H9 (cell line): Measurements from ENCODE around the gene MZB1. TPM values are rescaled to one million over a fixed set of nuclear protein-coding genes. Genes with fewer than 3 reads are reported as not detected.

Experiments used
- DNase-seq: peaks from one replicate; pipeline ENCODE4 v3.0.0-alpha.2; 2017
- H2AFZ ChIP-seq: one replicate; pipeline ENCODE4 v1.6.1; 2013; ENCODE audit warnings: mild to moderate bottlenecking, low read length, control low read depth, moderate library complexity
- H2AK5ac ChIP-seq: 2 replicates; pipeline ENCODE4 v1.6.1; 2013; ENCODE audit warnings: low read length, control low read depth, mixed read lengths; ENCODE audit not compliant: insufficient read length
- H2BK120ac ChIP-seq: one replicate; pipeline ENCODE4 v1.6.1; 2013; ENCODE audit warnings: low read depth, mild to moderate bottlenecking, low read length, control low read depth, inconsistent platforms; ENCODE audit not compliant: poor library complexity, severe bottlenecking
- H2BK12ac ChIP-seq: 2 replicates; pipeline ENCODE4 v1.6.1; 2013; ENCODE audit warnings: low read length, control low read depth, mixed read lengths, low read depth; ENCODE audit not compliant: insufficient read length
- H2BK15ac ChIP-seq: 2 replicates; pipeline ENCODE4 v1.6.1; 2013; ENCODE audit warnings: low read depth, low read length, control low read depth
- H2BK20ac ChIP-seq: one replicate; pipeline ENCODE4 v1.6.1; 2013; ENCODE audit warnings: low read depth, mild to moderate bottlenecking, low read length, control low read depth, inconsistent platforms; ENCODE audit not compliant: poor library complexity, severe bottlenecking
- H2BK5ac ChIP-seq: 2 replicates; pipeline ENCODE4 v1.6.1; 2013; ENCODE audit warnings: low read length, control low read depth, mixed read lengths; ENCODE audit not compliant: insufficient read length
- H3K14ac ChIP-seq: 2 replicates; pipeline ENCODE4 v1.6.1; 2013; ENCODE audit warnings: low read length, control low read depth; ENCODE audit not compliant: insufficient read depth
- H3K18ac ChIP-seq: 2 replicates; pipeline ENCODE4 v1.6.1; 2013; ENCODE audit warnings: low read depth, mild to moderate bottlenecking, mixed read lengths, low read length, control low read depth; ENCODE audit not compliant: insufficient read length
- H3K23ac ChIP-seq: 2 replicates; pipeline ENCODE4 v1.6.1; 2013; ENCODE audit warnings: low read length, control low read depth, mixed read lengths, low read depth; ENCODE audit not compliant: insufficient read length
- H3K23me2 ChIP-seq: 2 replicates; pipeline ENCODE4 v1.6.1; 2013; ENCODE audit warnings: low read depth, mild to moderate bottlenecking, mixed read lengths, low read length, control low read depth; ENCODE audit not compliant: insufficient read length, poor library complexity, severe bottlenecking
- H3K27ac ChIP-seq: 2 replicates; pipeline ENCODE4 v1.5.1; 2013; ENCODE audit warnings: low read length, control low read depth, mixed read lengths, low read depth; ENCODE audit not compliant: insufficient read length
- H3K27me3 ChIP-seq: 2 replicates; pipeline ENCODE4 v1.6.1; 2013; ENCODE audit warnings: low read length, control low read depth, inconsistent platforms; ENCODE audit not compliant: insufficient read depth
- H3K4ac ChIP-seq: 2 replicates; pipeline ENCODE4 v1.6.1; 2013; ENCODE audit warnings: low read depth, mild to moderate bottlenecking, control low read depth, inconsistent platforms, low read length, moderate library complexity
- H3K4me1 ChIP-seq: 2 replicates; pipeline ENCODE4 v1.6.1; 2013; ENCODE audit warnings: low read length, control low read depth, inconsistent platforms; ENCODE audit not compliant: insufficient read depth
- H3K4me2 ChIP-seq: 2 replicates; pipeline ENCODE4 v1.6.1; 2013; ENCODE audit warnings: low read length, control low read depth, mixed read lengths; ENCODE audit not compliant: insufficient read length, insufficient read depth
- H3K56ac ChIP-seq: 2 replicates; pipeline ENCODE4 v1.6.1; 2013; ENCODE audit warnings: low read depth, mild to moderate bottlenecking, mixed read lengths, low read length, control low read depth; ENCODE audit not compliant: insufficient read length
- H3K79me1 ChIP-seq: 2 replicates; pipeline ENCODE4 v1.6.1; 2013; ENCODE audit warnings: low read depth, mild to moderate bottlenecking, moderate library complexity, low read length, control low read depth, inconsistent platforms; ENCODE audit not compliant: insufficient read depth, poor library complexity, severe bottlenecking
- H3K79me2 ChIP-seq: 2 replicates; pipeline ENCODE4 v1.6.1; 2013; ENCODE audit warnings: low read length, control low read depth, inconsistent platforms; ENCODE audit not compliant: insufficient read depth
- H3K9ac ChIP-seq: 2 replicates; pipeline ENCODE4 v1.6.1; 2013; ENCODE audit warnings: low read length, control low read depth, mixed read lengths; ENCODE audit not compliant: insufficient read length; ENCODE audit errors: extremely low read depth
- H3K9me3 ChIP-seq: one replicate; pipeline ENCODE4 v1.6.1; 2013; ENCODE audit warnings: low read depth, low read length, inconsistent platforms; ENCODE audit not compliant: control insufficient read depth
- H3T11ph ChIP-seq: one replicate; pipeline ENCODE4 v1.6.1; 2013; ENCODE audit warnings: mild to moderate bottlenecking, low read length, control low read depth, inconsistent platforms
- H4K20me1 ChIP-seq: one replicate; pipeline ENCODE4 v1.6.1; 2013; ENCODE audit not compliant: control insufficient read depth, insufficient read length, insufficient read depth
- H4K5ac ChIP-seq: 2 replicates; pipeline ENCODE4 v1.6.1; 2013; ENCODE audit warnings: low read depth, mild to moderate bottlenecking, mixed read lengths, low read length, control low read depth; ENCODE audit not compliant: insufficient read length
- H4K8ac ChIP-seq: replicated peaks from 2 replicates; pipeline ENCODE4 v1.6.1; 2013; ENCODE audit warnings: low read length, control low read depth, mixed read lengths, low read depth; ENCODE audit not compliant: insufficient read length
- H4K91ac ChIP-seq: 2 replicates; pipeline ENCODE4 v1.6.1; 2013; ENCODE audit warnings: low read depth, mild to moderate bottlenecking, moderate library complexity, mixed read lengths, low read length, control low read depth; ENCODE audit not compliant: insufficient read length
- H3K27ac Mint-ChIP-seq, 3 experiments: 2 replicates in 2 of 3; 3 replicates in 1 of 3; pipeline ENCODE4 v1.8.0; 2020 to 2021; ENCODE audit warnings: mixed read lengths in 3 of 3, mild to moderate bottlenecking in 1 of 3, moderate library complexity in 1 of 3
- H3K27me3 Mint-ChIP-seq: 2 replicates; pipeline ENCODE4 v1.8.0; 2021; ENCODE audit warnings: low read depth, mild to moderate bottlenecking, moderate library complexity, mixed read lengths
- H3K36me3 Mint-ChIP-seq, 3 experiments: 2 replicates in 2 of 3; 3 replicates in 1 of 3; pipeline ENCODE4 v1.8.0; 2020 to 2021; ENCODE audit warnings: low read depth in 3 of 3, mixed read lengths in 3 of 3; ENCODE audit not compliant: insufficient read depth in 1 of 3
- H3K4me1 Mint-ChIP-seq, 2 experiments: 2 replicates each; pipeline ENCODE4 v1.8.0; 2020; ENCODE audit warnings: mixed read lengths in 2 of 2
- H3K4me3 Mint-ChIP-seq, 2 experiments: 2 replicates in 1 of 2; 3 replicates in 1 of 2; pipeline ENCODE4 v1.8.0; 2020 to 2021; ENCODE audit warnings: mild to moderate bottlenecking in 2 of 2, mixed read lengths in 2 of 2, moderate library complexity in 1 of 2
- H3K9me3 Mint-ChIP-seq, 2 experiments: 2 replicates in 1 of 2; 3 replicates in 1 of 2; pipeline ENCODE4 v1.8.0; 2020; ENCODE audit warnings: mild to moderate bottlenecking in 2 of 2, mixed read lengths in 2 of 2, moderate library complexity in 1 of 2
- WGBS: extraction: QIAGEN DNeasy Blood & Tissue Kit; methylation state at CpG from one replicate; pipeline ENCODE4 v1.1.7; 2013; ENCODE audit warnings: missing lambda C conversion rate, low lambda C conversion rate, mixed read lengths; ENCODE audit not compliant: insufficient read length; ENCODE audit errors: extremely low coverage; 5-methylcytosine and 5-hydroxymethylcytosine counted together
- total RNA-seq: library from RNA; stranded (reverse); gene quantifications from 2 replicates; pipeline ENCODE4 v1.2.1, GENCODE V29; 2021
- TF ChIP-seq, protein P1 (sequence below): fragments of 200-600 bp; sonication (generic); conservative IDR thresholded peaks from 3 replicates; pipeline ENCODE4 v1.8.0; 2021; ENCODE audit warnings: antibody characterized with exemption, mild to moderate bottlenecking

Gene MZB1
- total RNA-seq, 1 experiment from 2014 or later = 0.31 TPM

DNA sequence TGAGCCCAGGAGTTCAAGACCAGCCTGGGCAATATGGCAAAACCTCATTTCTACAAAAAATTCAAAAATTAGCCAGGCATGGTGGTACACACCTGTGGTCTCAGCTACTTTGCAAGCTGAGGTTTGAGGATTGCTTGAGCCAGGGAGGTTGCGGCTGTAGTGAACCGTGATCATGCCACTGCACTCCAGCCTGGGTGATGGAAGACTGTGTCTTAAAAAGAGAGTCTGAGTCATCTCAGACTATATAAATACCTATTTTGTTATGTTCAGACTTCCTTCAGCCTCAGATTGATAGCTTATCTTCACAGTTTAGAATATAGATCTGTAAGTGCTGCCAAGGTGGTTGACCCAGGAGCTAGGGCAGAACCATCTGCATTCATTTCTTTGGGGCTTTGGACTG is 49.7 kb downstream of the MZB1 start:
- TF ChIP-seq, protein P1, sequence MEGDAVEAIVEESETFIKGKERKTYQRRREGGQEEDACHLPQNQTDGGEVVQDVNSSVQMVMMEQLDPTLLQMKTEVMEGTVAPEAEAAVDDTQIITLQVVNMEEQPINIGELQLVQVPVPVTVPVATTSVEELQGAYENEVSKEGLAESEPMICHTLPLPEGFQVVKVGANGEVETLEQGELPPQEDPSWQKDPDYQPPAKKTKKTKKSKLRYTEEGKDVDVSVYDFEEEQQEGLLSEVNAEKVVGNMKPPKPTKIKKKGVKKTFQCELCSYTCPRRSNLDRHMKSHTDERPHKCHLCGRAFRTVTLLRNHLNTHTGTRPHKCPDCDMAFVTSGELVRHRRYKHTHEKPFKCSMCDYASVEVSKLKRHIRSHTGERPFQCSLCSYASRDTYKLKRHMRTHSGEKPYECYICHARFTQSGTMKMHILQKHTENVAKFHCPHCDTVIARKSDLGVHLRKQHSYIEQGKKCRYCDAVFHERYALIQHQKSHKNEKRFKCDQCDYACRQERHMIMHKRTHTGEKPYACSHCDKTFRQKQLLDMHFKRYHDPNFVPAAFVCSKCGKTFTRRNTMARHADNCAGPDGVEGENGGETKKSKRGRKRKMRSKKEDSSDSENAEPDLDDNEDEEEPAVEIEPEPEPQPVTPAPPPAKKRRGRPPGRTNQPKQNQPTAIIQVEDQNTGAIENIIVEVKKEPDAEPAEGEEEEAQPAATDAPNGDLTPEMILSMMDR = no peak
- H3T11ph ChIP-seq = no peak overlapping the region
- peaks cover 25% of the 10 kb centered on the region for H3K79me2 ChIP-seq
- H3K4me3 Mint-ChIP-seq = no peak overlapping the region; a peak in 1 of 5 replicates
- H2AFZ ChIP-seq = no peak overlapping the region
- H3K4me1 ChIP-seq = no peaks in the 10 kb centered on the region; the same call in none of the 2 replicates
- no peak overlapping the region for H3K18ac ChIP-seq
- no peak overlapping the region for H2AK5ac ChIP-seq
- peaks cover 3% of the 10 kb centered on the region for H3K27me3 Mint-ChIP-seq
- H3K79me1 ChIP-seq = peaks cover 4% of the 10 kb centered on the region
- H3K23ac ChIP-seq = no peak overlapping the region
- no CpG with 5 or more reads among the region's 2 CpGs for WGBS
- no peak overlapping the region for H3K9ac ChIP-seq
- H4K20me1 ChIP-seq = no peaks in the 10 kb centered on the region
- no peaks in the 10 kb centered on the region; a peak in 1 of 5 replicates for H3K9me3 Mint-ChIP-seq
- no peak overlapping the region for H3K27ac Mint-ChIP-seq
- no peak overlapping the region for H4K8ac ChIP-seq
- H3K36me3 Mint-ChIP-seq = peaks cover 12 to 25% (median 18%) of the 10 kb centered on the region in 3 experiments; a peak in 6 of 7 replicates
- no peak overlapping the region for H2BK5ac ChIP-seq
- H3K23me2 ChIP-seq = peaks cover 7% of the 10 kb centered on the region
- no peak overlapping the region for H3K27ac ChIP-seq
- no peak overlapping the region for H2BK12ac ChIP-seq
- no peak overlapping the region for H3K4ac ChIP-seq
- H2BK15ac ChIP-seq = no peak overlapping the region
- no peaks in the 10 kb centered on the region for H3K27me3 ChIP-seq
- peaks cover 20 to 34% of the 10 kb centered on the region in 2 experiments for H3K4me1 Mint-ChIP-seq
- no peak overlapping the region for H4K91ac ChIP-seq
- no peak for DNase-seq
- no peak overlapping the region for H3K4me2 ChIP-seq
- no peak overlapping the region for H3K56ac ChIP-seq
- no peak overlapping the region for H2BK120ac ChIP-seq
- H3K14ac ChIP-seq = no peak overlapping the region
- no peaks in the 10 kb centered on the region for H3K9me3 ChIP-seq
- H2BK20ac ChIP-seq = no peak overlapping the region
- no peak overlapping the region for H4K5ac ChIP-seq

Other genes starting within 250 kb of the MZB1 start
- 10.6 and 14.4 TPM in 2 replicates for gene SIL1, start 191.5 kb downstream of the MZB1 start, total RNA-seq
- gene MATR3, start 96.2 kb downstream of the MZB1 start, total RNA-seq = 267 and 278 TPM in 2 replicates
- 121 and 129 TPM in 2 replicates for gene PAIP2, start 48.1 kb downstream of the MZB1 start, total RNA-seq
- not detected in 2 replicates for gene SLC23A1, start 6.6 kb downstream of the MZB1 start, total RNA-seq
- gene PROB1, start 5.2 kb upstream of the MZB1 start, total RNA-seq = 3.3 and 3.4 TPM in 2 replicates
- gene SPATA24, start 14.2 kb upstream of the MZB1 start, total RNA-seq = 12.9 and 13.0 TPM in 2 replicates
- gene DNAJC18, start 49.6 kb upstream of the MZB1 start, total RNA-seq = 25.4 and 26.5 TPM in 2 replicates
- 1.6 and 1.9 TPM in 2 replicates for gene ECSCR, start 72.8 kb upstream of the MZB1 start, total RNA-seq
- gene SMIM33, start 81.1 kb upstream of the MZB1 start, total RNA-seq = not detected in 2 replicates
- gene STING1, start 92.8 kb upstream of the MZB1 start, total RNA-seq = 0.26 and 0.48 TPM in 2 replicates
- 231 and 236 TPM in 2 replicates for gene UBE2D2, start 171.4 kb upstream of the MZB1 start, total RNA-seq